ENCODE measurements around the gene DMWD.
A peak's percentile ranks its signal among the peaks of the same experiment; 100 is the strongest.
"Not testable (repeated sequence)": the region's sequence is repeated elsewhere in the genome, so short reads cannot be mapped to it uniquely, and the experiment has no call there.

DMWD gene

DNA sequence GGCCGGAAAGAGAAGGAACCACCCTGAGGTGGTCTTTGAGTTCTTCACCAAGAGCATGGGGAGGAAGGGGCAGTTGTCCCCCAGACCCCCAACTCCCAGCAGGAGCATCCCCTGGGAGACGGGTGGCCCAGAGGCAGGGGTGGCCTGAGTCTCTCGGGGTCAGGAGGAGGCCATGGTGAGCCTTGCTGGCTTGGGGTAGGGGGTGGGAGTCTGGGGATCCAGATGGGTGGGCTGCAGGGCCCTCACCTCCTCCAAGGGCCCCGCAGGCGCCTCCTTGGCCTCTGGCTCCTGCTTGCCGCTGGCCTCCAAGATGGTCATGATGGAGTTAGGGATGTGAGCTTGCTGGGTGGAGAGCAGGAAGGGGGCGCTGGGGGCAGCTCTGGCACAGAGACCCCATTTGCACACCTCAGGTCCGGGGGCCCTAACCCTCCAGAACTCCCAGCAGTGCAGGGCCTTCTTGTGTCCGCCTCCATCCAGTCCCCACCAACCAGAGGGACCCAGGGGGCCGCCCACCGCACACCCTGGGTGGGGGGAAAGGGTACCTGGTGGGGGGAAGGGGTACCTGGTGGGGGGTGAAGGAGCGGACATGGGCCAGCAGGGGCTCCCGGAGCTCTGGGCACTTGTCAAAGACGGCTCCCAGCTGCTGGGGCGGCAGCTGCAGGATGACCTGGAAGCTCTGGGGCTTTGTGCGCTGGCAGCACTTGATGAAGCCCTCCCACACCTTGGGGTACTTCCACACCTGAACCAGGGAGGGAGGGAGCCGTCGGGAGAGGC, 23.8 kb upstream of the DMWD start:
- no peak for DNase-seq

- DNase-seq = no peak
Measured at GRCh38 chr19:45815481-45816216, 23.0 kb upstream of the DMWD start.

DNA sequence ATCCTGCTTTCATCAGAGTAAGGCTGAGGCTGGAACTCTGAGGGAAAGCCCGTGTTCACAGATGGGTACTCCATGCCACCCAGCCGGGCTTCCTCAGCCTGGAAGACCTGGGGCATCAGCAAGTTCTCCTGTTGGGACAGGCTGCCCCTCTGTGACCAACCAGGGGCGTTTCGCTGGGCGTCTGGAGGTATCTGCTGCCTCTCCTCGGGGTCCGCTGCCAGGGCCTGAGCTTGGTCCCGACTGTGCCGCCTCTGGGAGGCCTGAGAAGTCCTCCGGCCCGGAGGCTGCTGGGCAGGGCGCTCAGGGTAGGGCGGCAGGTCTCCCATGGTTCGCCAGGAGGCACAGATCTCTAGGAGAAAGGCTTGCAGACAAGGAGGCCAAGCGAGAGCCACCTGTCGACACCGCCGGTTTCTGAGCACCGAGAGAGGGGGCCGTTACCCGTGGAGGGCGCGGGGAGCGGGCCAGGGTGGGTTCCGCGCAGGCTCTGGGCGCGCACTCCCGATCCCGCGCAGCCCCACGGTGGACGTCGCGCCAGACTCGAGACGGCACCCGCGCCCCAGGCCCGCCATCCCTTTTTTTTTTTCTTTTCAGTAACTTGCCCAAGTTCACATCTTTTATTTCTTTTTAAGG, 22.3 kb upstream of the DMWD start, which contains the start of gene RSPH6A:
Gene RSPH6A (minus strand): TSS at position 458 of the 630 bp plus-strand sequence. CDS start 132 bp downstream, at position 326.
- no peak for DNase-seq

DNA sequence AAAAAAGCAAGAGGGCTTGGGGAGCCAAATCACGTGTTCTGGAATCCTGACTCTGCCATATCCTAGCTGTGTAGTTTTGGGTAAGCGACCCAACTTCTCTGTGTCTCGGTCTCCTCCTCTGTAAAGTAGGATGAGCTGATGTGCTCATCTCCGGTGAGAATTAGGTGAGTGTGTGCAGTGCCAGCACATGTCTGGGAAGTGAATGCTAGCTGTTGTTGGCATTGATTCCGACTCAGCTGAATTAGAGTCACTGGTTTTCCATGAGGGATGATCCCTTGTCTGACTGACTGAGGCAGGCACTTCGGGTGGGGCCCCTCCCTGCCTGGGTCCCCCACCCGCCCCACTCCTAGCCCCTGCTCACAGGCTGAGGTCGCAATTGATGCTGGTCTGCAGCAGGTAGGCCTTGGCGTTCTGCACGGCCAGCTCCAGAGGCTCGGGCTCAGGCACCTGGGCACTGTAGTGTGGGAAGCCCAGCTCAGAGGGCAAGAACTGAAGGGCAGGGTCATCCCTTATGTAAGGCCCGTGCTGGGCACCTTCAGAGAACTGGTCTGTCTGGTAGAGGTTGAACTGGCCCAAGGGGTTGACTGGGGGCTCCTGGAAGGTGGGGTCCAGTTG, 21.6 kb upstream of the DMWD start:
- no peak for DNase-seq

GRCh38 chr19:45812297-45812696, 19.7 kb upstream of the DMWD start:
- no peak for DNase-seq

DNA sequence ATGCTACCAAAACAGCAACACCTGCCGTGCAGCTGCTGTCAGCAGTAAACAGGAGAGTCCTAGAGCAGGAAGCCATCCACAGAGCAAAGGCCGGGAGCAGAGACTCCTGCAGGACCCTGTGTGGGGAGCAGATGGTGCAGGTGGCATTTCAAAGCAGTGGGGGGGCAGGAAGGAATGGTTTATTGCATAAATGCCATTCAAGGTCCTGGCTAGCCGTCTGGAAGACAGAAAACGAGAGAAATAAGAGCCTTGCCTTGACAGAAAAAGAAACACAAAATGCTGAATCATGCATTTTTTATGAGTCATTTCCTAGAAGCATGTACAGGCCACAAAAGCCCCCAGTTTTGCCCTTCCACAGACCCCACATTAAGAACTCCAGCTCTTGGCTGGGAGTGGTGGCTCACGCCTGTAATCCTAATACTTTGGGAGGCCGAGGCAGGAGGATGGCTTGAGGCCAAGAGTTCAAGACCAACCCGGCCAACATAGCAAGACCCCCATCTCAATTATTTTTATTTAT, 17.1 kb upstream of the DMWD start:
- DNase-seq = peak; percentile 79

GRCh38 chr19:45805719-45806118, 13.1 kb upstream of the DMWD start:
- DNase-seq = no peak

- DNase-seq = no peak
Measured at GRCh38 chr19:45804959-45805230, 12.2 kb upstream of the DMWD start.

DNA sequence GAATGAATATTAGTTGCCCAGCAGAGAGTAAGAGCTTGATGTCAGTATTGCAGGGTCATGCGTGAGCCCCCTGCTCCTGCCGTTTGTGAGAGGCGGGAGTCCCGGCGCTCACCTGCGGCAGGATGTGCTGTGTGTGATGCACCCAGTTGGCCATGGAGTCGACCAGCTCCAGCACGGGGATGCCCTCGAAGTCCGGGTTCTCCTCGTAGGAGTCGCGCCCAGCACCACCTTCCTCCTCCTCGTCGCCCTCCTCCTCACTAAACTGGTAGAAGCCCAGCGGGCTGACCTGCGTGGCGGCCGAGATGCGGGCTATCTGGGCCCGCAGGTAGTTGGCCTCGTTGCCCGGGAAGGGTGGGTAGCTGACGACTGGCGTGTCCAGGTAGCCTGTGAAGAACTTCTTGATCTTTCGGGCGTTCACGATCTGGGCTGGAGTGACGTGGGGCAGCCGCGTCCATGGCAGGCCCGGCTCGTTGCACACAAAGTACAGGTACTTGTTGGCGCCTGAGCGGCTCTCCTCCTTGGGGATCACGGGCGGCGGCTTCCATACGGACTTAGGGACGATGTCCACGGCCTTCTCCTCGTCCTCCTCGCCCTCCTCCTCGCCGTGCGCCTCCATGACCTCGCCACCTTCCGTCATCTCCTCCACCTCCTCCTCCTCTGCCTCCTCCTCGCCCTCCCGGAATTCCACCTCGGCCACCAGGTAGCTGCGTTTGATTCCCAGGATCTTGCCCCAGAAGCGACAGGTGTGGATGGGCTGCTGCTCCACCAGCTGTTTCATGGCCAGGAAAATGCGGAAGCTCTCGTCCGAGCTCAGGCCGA, 11.7 kb upstream of the DMWD start:
- no peak for DNase-seq

GRCh38 chr19:45801603-45802175, 9.0 kb upstream of the DMWD start:
- no peak for DNase-seq

DNA sequence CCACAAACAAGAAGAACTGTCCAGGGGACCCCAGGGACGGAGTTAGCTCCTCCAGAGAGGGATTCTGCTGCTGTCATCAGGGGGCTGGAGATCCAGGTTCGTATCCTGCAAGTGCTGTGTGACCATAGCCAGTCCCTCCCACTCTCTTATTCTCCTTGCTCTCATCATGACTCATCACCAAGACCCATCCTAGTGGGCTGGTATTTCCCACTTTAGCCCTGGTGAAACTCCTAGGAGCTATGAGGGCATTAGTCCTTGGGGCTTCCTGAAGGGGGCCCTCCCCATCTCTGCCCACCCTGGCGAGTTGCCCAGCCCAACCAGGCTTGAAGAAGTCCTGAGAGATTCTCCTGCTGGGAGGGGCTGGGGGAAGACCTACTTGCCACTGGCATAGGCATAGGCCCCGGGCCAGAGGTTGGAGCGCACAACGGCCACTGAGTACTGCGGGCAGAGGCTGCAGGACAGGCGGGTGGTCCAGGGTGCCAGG, 7.5 kb upstream of the DMWD start:
- peak; percentile 73 for DNase-seq

- not testable (repeated sequence) for DNase-seq
Measured at GRCh38 chr19:45799541-45799940, 6.9 kb upstream of the DMWD start.

DNA sequence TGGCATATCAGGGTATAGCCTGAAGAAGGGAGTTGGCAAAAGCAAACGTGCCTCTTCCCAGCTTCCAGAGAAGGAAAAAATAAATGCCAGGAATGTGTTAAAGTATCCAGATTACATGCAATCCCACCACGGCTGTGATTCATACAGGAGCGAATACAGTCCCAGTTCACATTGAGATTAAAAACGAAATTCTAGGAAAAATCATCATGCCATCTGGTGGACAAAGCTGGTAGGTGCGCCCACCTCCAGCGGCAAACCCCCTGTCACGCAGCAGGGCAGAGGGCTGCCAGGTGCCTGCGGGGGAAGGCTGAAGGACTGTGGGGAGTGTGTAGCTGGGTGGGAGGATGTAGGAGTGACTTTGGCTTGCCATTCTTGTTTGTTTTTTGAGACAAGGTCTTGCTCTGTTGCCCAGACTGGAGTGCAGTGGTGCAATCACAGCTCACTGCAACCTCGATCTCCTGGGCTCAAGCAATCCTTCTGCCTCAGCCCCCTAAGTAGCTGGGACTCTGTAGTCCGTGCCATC, 6.4 kb upstream of the DMWD start:
- peak; percentile 93 for DNase-seq

- no peak for DNase-seq
Measured at GRCh38 chr19:45794627-45795026, 2.0 kb upstream of the DMWD start.

GRCh38 chr19:45793876-45794275, 1.2 kb upstream of the DMWD start:
- no peak for DNase-seq

- DNase-seq = no peak
Measured at GRCh38 chr19:45793178-45793564, 526 bp upstream of the DMWD start.

- no peak for DNase-seq
Measured at GRCh38 chr19:45791744-45792469, 738 bp downstream of the DMWD start.

DNA sequence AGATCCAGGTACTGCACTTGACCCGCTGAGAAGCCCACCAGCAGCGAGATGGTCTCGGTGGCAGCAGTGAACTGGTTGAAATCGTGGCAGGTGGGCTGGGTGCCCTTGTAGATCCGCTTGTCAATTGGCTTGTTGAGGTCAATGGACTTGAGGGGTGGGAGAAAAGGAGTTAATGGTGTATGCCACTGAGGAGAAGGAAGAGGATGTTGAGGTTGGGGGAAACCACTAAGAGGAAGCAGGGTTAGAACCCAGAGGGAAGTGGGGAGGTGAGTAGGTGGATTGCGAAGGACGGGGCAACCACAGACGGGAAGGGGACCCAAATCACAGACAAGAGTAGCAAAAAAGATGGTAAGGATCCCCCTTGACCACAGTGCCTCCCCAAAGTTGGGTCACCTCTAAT, 1.7 kb downstream of the DMWD start:
- no peak for DNase-seq

DNA sequence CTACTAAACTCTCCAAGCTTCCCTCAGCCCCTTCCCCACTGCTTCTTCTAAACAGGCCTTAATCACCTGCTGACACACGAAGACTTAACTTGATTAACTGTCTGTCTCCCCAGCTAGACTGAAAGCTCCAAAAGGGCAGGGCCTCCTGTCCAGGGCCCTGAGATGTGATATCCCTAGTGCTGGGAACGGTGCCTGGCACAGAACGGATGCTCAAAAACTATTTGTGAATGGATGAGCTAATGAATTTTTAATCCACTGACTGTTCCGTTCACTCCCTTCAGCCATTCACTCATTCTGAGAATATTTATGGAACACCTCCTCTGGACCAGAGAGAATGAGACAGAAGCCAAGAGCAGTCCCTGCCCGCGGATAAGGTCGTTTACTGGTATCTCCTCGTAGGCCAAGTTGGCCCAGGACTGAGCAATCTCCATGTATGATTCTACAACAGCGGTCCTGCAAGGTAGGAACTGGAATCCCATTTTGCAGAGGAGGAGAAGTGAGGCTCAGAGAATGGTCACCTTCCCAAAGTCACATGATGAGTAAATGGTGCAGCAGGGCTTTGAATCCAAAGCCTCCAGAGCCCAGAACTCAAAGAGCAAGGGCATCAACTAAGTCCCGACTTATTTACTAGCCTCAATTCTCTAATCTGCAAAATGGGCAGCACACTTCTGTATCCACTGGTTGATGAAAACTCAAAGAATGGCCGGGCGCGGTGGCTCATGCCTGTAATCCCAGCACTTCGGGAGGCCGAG, 3.4 kb downstream of the DMWD start:
- DNase-seq = no peak

DNA sequence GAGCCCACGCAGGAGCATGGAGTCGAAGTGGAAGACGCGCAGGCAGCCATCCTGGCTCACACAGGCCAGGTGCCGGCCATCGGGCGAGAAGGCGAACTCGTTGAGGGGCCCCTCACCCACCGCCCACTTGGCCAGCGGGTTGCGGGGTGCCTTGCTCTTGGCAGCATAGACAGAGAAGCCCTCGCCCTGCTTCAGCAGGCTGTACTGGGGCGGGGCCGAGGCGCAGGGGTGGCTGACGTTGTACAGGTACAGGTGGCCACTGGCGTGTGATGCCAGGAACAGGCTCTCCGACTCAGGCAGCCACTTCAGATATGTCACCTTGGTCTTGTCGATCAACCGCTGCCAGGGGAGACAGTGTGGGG, 6.1 kb downstream of the DMWD start:
- DNase-seq = no peak
